ENCODE data around the gene IGF1.

Gene IGF1

DNA sequence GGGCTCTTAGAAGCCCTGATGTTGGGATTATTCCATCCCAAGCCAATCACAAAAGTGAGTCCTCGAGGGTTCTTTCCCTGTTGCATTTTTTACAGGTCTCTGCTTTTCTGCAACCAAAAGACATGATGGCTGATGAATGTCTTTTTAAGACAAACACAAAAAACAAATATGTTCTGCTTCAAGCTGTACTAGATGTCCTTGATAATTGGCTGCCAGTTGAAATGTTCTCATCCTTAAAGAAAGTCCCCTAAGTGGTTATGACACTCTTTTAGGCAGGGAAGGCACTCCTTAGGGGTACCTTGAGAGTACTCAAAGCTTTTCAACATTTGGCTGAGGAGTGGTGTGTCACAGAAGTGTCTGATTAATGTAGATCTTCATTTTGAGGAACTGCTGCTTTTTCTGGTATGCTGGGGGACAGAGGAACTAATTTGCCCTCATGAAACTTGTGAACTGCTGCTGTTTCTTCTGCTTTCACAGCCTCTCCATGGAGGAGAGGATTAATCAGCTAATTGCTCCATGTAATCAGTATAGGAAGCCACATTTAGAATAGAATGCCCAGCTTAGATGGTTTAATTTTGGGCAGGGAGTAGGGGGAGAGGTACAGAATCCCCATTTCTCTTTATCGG is 22.8 kb upstream of the IGF1 start:
- in situ Hi-C loops (cut with HindIII; ENCODE audit: low sequenced_read_pairs): no loop called here
- H3K4me3 ChIP-seq (ENCODE audit: low read depth, low read length): no peak overlapping the region
- DNase-seq (ENCODE audit: low read depth, low spot score): no peak
- TF ChIP-seq, protein P1, sequence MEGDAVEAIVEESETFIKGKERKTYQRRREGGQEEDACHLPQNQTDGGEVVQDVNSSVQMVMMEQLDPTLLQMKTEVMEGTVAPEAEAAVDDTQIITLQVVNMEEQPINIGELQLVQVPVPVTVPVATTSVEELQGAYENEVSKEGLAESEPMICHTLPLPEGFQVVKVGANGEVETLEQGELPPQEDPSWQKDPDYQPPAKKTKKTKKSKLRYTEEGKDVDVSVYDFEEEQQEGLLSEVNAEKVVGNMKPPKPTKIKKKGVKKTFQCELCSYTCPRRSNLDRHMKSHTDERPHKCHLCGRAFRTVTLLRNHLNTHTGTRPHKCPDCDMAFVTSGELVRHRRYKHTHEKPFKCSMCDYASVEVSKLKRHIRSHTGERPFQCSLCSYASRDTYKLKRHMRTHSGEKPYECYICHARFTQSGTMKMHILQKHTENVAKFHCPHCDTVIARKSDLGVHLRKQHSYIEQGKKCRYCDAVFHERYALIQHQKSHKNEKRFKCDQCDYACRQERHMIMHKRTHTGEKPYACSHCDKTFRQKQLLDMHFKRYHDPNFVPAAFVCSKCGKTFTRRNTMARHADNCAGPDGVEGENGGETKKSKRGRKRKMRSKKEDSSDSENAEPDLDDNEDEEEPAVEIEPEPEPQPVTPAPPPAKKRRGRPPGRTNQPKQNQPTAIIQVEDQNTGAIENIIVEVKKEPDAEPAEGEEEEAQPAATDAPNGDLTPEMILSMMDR (IDR thresholded peaks at IDR 0.05; ENCODE audit: low read depth, low read length): no peak

DNA sequence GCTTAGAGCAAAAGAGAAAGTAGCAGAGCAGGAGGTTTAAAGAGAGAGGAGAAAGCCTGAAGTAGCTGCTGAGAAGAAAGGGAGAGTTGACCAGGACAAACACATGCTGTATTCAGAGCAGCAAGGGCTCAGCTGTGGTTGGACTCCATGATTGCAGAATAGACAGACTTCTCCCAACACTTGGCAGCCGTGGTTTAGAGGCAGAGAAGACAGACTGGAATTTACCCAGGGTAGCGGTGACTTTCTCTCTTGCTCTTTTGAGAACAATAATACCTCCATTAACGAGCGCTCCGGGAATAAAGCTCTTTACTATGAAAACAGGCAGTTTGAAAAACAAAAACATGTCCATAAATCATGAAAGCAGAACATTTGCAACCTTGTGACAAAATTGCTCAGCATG is 21.4 kb upstream of the IGF1 start:
- no peak overlapping the region for H3K4me3 ChIP-seq (ENCODE audit: low read depth, low read length)
- in situ Hi-C loops (cut with HindIII; ENCODE audit: low sequenced_read_pairs): no loop called here
- TF ChIP-seq, protein P1 (IDR thresholded peaks at IDR 0.05; ENCODE audit: low read depth, low read length): no peak
- DNase-seq (ENCODE audit: low read depth, low spot score): no peak

DNA sequence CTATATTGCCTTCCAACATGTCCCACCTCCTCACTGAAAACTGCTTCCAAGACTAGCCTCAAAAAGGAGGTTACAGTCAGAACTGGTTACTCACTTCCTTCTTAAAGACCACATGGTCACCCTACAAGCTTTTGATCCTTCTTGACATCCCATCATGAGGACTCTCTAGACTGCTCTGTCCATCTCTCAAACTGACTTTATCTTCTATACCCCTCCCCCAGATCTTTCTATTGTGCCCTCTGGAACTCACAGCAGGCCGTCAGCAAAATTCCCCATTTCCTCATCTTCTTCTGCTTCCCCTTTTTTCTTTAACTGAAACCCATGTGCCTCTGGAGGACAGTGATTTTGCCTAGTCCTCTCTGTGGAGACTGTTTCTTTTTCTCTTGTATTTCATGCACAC is 18.1 kb upstream of the IGF1 start:
- H3K4me3 ChIP-seq (ENCODE audit: low read depth, low read length): no peak overlapping the region
- DNase-seq (ENCODE audit: low read depth, low spot score): no peak
- TF ChIP-seq, protein P1 (IDR thresholded peaks at IDR 0.05; ENCODE audit: low read depth, low read length): no peak
- in situ Hi-C loops (cut with HindIII; ENCODE audit: low sequenced_read_pairs): no loop called here

DNA sequence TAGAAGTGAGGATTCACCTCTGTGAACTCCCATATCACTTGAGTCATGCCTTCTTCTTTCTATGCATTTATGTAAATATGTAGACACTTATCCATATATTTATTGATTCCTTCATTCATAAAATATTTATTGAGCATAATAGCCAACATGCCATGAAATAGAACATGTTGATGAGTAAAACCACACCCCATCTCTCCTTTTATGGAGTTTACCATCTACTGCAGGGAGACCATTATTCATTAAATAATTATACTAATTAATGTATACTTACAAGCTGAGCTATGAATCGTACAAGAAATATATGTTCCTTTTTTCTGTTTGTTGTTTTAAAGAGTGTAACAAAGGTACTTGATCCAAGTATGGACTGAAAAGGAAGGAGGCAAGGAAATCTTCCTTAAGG is 17.4 kb upstream of the IGF1 start:
- no peak overlapping the region for H3K4me3 ChIP-seq (ENCODE audit: low read depth, low read length)
- TF ChIP-seq, protein P1 (IDR thresholded peaks at IDR 0.05; ENCODE audit: low read depth, low read length): no peak
- in situ Hi-C loops (cut with HindIII; ENCODE audit: low sequenced_read_pairs): no loop called here
- DNase-seq (ENCODE audit: low read depth, low spot score): no peak

DNA sequence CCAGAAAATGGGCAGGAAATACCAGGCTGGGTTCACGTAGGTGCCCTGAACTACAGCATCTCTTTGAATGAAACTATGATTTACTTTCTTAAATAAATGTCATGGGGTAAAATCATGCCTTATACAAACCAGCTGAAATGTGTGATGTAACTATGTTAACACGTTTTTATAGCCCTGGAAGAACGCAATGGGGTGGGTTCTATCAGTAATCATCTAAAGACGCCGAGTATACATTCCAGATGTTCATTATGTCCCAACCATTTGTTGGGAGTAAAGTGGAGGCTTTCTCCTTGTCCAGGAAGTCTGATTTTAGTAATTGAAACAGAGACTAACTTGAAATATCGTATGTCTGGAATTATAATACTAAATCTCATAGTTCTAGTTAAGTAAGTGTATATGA is 16.2 kb upstream of the IGF1 start:
- in situ Hi-C loops (cut with HindIII; ENCODE audit: low sequenced_read_pairs): no loop called here
- H3K4me3 ChIP-seq (ENCODE audit: low read depth, low read length): no peak overlapping the region
- no peak for DNase-seq (ENCODE audit: low read depth, low spot score)
- TF ChIP-seq, protein P1 (IDR thresholded peaks at IDR 0.05; ENCODE audit: low read depth, low read length): no peak

DNA sequence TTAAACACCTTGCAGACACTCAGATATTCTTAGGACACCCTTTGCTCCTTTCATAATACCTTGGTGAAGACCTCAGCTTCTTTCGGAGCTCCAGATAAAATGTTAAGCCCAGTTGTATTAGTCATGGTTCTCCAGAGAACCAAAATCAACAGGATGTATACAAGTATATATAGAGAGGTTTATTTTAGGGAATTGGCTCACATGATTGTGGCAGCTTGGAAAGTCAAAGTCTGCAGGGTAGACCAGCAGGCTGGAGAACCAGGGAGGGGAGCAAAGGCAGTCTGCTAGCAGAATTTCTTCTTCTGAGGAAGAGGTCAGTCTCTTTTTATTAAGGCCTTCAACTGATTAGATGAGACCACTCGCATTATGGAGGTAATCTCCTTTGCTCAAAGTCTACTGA is 6.9 kb upstream of the IGF1 start:
- DNase-seq (ENCODE audit: low read depth, low spot score): no peak
- TF ChIP-seq, protein P1 (IDR thresholded peaks at IDR 0.05; ENCODE audit: low read depth, low read length): no peak
- in situ Hi-C loops (cut with HindIII; ENCODE audit: low sequenced_read_pairs): no loop called here
- H3K4me3 ChIP-seq (ENCODE audit: low read depth, low read length): no peak overlapping the region

DNA sequence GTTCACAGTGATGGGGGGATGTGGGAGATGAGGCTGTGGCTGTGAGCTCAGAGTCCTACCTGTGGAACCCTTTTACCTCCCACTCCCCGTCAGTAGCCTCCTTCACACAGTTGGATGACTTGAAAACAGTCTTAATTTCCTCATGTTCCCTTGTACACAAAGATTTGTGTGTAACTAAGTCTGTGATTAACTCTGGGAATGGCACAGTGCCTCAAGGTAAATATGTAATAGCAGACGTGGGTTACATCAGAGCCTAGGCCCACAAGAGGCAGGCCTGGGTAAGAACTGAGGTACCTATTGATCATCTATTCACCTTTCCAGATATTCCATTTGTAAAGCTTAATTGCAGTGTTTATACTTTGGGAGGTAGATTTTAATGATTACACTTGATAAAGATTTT is 5.8 kb upstream of the IGF1 start:
- in situ Hi-C loops (cut with HindIII; ENCODE audit: low sequenced_read_pairs): no loop called here
- no peak for DNase-seq (ENCODE audit: low read depth, low spot score)
- TF ChIP-seq, protein P1 (IDR thresholded peaks at IDR 0.05; ENCODE audit: low read depth, low read length): no peak
- H3K4me3 ChIP-seq (ENCODE audit: low read depth, low read length): no peak overlapping the region
